ENCODE results near the gene SLC22A23. TPM values are rescaled to one million over a fixed set of nuclear protein-coding genes. Genes with fewer than 3 reads are reported as not detected.

The SLC22A23 gene
- total RNA-seq, 2 donors from 2014 or later: 85.7 to 89.5 TPM

GRCh38 chr6:3329393-3330051, 127.3 kb downstream of the SLC22A23 start:
- no peak overlapping the region for H3K27ac ChIP-seq
- H3K27me3 ChIP-seq: no peaks in the 10 kb centered on the region
- no peaks in the 10 kb centered on the region for H3K9me3 ChIP-seq
- no peaks in the 10 kb centered on the region for H3K4me1 ChIP-seq
- TF ChIP-seq, protein P1, sequence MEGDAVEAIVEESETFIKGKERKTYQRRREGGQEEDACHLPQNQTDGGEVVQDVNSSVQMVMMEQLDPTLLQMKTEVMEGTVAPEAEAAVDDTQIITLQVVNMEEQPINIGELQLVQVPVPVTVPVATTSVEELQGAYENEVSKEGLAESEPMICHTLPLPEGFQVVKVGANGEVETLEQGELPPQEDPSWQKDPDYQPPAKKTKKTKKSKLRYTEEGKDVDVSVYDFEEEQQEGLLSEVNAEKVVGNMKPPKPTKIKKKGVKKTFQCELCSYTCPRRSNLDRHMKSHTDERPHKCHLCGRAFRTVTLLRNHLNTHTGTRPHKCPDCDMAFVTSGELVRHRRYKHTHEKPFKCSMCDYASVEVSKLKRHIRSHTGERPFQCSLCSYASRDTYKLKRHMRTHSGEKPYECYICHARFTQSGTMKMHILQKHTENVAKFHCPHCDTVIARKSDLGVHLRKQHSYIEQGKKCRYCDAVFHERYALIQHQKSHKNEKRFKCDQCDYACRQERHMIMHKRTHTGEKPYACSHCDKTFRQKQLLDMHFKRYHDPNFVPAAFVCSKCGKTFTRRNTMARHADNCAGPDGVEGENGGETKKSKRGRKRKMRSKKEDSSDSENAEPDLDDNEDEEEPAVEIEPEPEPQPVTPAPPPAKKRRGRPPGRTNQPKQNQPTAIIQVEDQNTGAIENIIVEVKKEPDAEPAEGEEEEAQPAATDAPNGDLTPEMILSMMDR (IDR thresholded peaks at IDR 0.05): no peak
- H3K4me3 ChIP-seq: no peak overlapping the region
- no peak for DNase-seq
- no peaks in the 10 kb centered on the region for H3K36me3 ChIP-seq
- intact Hi-C loops (cut with DNase I): no loop called here
- H3K9ac ChIP-seq (ENCODE audit: low read depth in 2 of 2, low read length in 2 of 2): no peak overlapping the region

GRCh38 chr6:3328796-3329195, 128.1 kb downstream of the SLC22A23 start:
- H3K9ac ChIP-seq (ENCODE audit: low read depth in 2 of 2, low read length in 2 of 2): no peak overlapping the region
- no peaks in the 10 kb centered on the region for H3K9me3 ChIP-seq
- no peaks in the 10 kb centered on the region for H3K36me3 ChIP-seq
- TF ChIP-seq, protein P1 (IDR thresholded peaks at IDR 0.05): no peak
- H3K27ac ChIP-seq: no peak overlapping the region
- no peak for DNase-seq
- no peaks in the 10 kb centered on the region for H3K27me3 ChIP-seq
- H3K4me3 ChIP-seq: no peak overlapping the region
- intact Hi-C loops (cut with DNase I): no loop called here
- no peaks in the 10 kb centered on the region for H3K4me1 ChIP-seq

GRCh38 chr6:3328145-3328544, 128.7 kb downstream of the SLC22A23 start:
- no peaks in the 10 kb centered on the region for H3K27me3 ChIP-seq
- no peaks in the 10 kb centered on the region for H3K4me1 ChIP-seq
- H3K4me3 ChIP-seq: no peak overlapping the region
- H3K9ac ChIP-seq (ENCODE audit: low read depth in 2 of 2, low read length in 2 of 2): no peak overlapping the region
- no peak for DNase-seq
- no peaks in the 10 kb centered on the region for H3K9me3 ChIP-seq
- intact Hi-C loops (cut with DNase I): no loop called here
- H3K36me3 ChIP-seq: no peaks in the 10 kb centered on the region
- TF ChIP-seq, protein P1 (IDR thresholded peaks at IDR 0.05): no peak
- no peak overlapping the region for H3K27ac ChIP-seq

- H3K9ac ChIP-seq (ENCODE audit: low read depth in 2 of 2, low read length in 2 of 2): no peak overlapping the region
- no peak overlapping the region for H3K4me3 ChIP-seq
- DNase-seq: no peak
- H3K4me1 ChIP-seq: no peaks in the 10 kb centered on the region
- no peaks in the 10 kb centered on the region for H3K27me3 ChIP-seq
- H3K9me3 ChIP-seq: no peaks in the 10 kb centered on the region
- TF ChIP-seq, protein P1 (IDR thresholded peaks at IDR 0.05): no peak
- intact Hi-C loops (cut with DNase I): no loop called here
- H3K27ac ChIP-seq: no peak overlapping the region
- no peaks in the 10 kb centered on the region for H3K36me3 ChIP-seq
Measured at GRCh38 chr6:3327403-3327802, 129.4 kb downstream of the SLC22A23 start.

DNA sequence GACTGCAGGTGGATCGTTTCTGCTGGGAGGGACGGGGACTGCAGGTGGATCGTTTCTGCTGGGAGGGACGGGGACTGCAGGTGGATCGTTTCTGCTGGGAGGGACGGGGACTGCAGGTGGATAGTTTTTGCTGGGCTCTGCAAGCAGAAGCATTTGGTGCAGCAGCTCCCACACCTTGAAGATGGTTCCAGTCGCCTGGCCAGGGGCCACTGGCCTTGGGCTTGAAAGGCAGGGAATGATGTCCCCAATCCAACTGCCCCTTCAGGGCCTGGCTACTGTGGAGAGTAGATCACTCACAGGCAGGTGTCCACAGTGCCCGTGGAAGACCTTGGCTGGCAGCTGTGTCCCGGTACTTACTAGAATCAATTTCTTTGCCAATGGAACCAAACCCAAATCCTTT, 129.9 kb downstream of the SLC22A23 start:
- Histone ChIP-seq H3K27ac (no peak overlapping the region), H3K4me3 (no peak overlapping the region), H3K9ac (ENCODE audit: low read depth in 2 of 2, low read length in 2 of 2) (no peak overlapping the region), H3K4me1 (no peaks in the 10 kb centered on the region), H3K27me3 (no peaks in the 10 kb centered on the region), H3K9me3 (no peaks in the 10 kb centered on the region), H3K36me3 (no peaks in the 10 kb centered on the region)
- no peak for DNase-seq
- TF ChIP-seq, protein P1 (IDR thresholded peaks at IDR 0.05): no peak
- intact Hi-C loops (cut with DNase I): no loop called here

All from colonic mucosa (tissue), 4 donors.